ENCODE data around the gene CENPE.

GRCh38 chr4:103158760-103159159 is 39.4 kb downstream of the CENPE start:
- TF ChIP-seq CTCF (IDR thresholded peaks at IDR 0.05) (no peak), POLR2A (IDR thresholded peaks at IDR 0.05) (no peak)

All from uterus (tissue), 2 donors.